Gastrocnemius medialis (tissue), 4 donors: Measurements from ENCODE around the gene PEAK3. TPM values are rescaled to one million over a fixed set of nuclear protein-coding genes. Genes with fewer than 3 reads are reported as not detected.

Source experiments
- ATAC-seq, 2 donors: fragments of 150-250 bp; one replicate each; pipeline ENCODE4 v1.9.1; 2016
- DNase-seq, 2 donors: peaks; one replicate each; pipeline ENCODE4 v3.0.0-alpha.2; 2019
- H3K27ac ChIP-seq, 4 donors: fragments of 200-600 bp; sonication (generic); 1 replicate in 1 of 4; 2 replicates in 3 of 4; pipeline ENCODE4 v1.5.1; 2016 to 2018; ENCODE audit warnings: mild to moderate bottlenecking in 2 of 4, moderate library complexity in 1 of 4
- H3K27me3 ChIP-seq, 3 donors: fragments of 200-600 bp; sonication (generic) in 2 of 3; 1 replicate in 1 of 3; 2 replicates in 2 of 3; pipeline versions ENCODE4 v1.5.1 to v1.6.0; 2016 to 2019; ENCODE audit warnings: mild to moderate bottlenecking in 1 of 3, moderate library complexity in 1 of 3
- H3K36me3 ChIP-seq, 2 donors: fragments of 200-600 bp; sonication (generic) in 1 of 2; one replicate each; pipeline ENCODE4 v1.5.1; 2017 to 2018
- H3K4me1 ChIP-seq, 2 donors: fragments of 200-600 bp; sonication (generic) in 1 of 2; one replicate each; pipeline ENCODE4 v1.5.1; 2016 to 2017; ENCODE audit warnings: mild to moderate bottlenecking in 2 of 2
- H3K4me3 ChIP-seq, 4 donors: fragments of 200-600 bp; sonication (generic) in 3 of 4; 1 replicate in 1 of 4; 2 replicates in 3 of 4; pipeline ENCODE4 v1.5.1; 2016 to 2019; ENCODE audit warnings: mild to moderate bottlenecking in 2 of 4
- H3K9me3 ChIP-seq, 3 donors: fragments of 200-600 bp; sonication (generic) in 2 of 3; 1 replicate in 1 of 3; 2 replicates in 2 of 3; pipeline ENCODE4 v1.5.1; 2016 to 2019
- POLR2A ChIP-seq, 2 donors: fragments of 450-650 bp; IDR thresholded peaks; one replicate each; pipeline ENCODE4 v1.6.1; 2017; ENCODE audit warnings: antibody characterized with exemption in 2 of 2, mild to moderate bottlenecking in 2 of 2, moderate library complexity in 2 of 2
- in situ Hi-C, 4 donors: fragments of 200-750 bp; cut with MboI; loops; one replicate each; pipeline versions ENCODE4 v1.15.0 to v1.8.0; 2017; ENCODE audit warnings: low sequenced_read_pairs in 4 of 4
- intact Hi-C: fragments of 100-400 bp; cut with DNase I; formaldehyde crosslinking; loops from one replicate; pipeline ENCODE4 v1.15.1; 2023; ENCODE audit warnings: low total_unique reads
- total RNA-seq, 4 donors: library from RNA; depleted of rRNA; stranded (reverse); fragments of >200 nt; gene quantifications; one replicate each; pipeline versions ENCODE4 v1.1.0 to v1.2.3, GENCODE V29; 2016
- TF ChIP-seq, protein P1 (sequence below), 5 experiments: fragments of 450-650 bp in 3 of 5; fragments of 200-600 bp in 2 of 5; sonication (generic) in 2 of 5; IDR thresholded peaks in 4 of 5; conservative IDR thresholded peaks in 1 of 5; 1 replicate in 4 of 5; 2 replicates in 1 of 5; pipeline ENCODE4 v1.5.1; 2016 to 2019; ENCODE audit warnings: antibody characterized with exemption in 5 of 5, mild to moderate bottlenecking in 3 of 5, moderate library complexity in 3 of 5

Gene PEAK3
- total RNA-seq, 4 donors from 2014 or later = 0.11 TPM; not detected in 3

DNA sequence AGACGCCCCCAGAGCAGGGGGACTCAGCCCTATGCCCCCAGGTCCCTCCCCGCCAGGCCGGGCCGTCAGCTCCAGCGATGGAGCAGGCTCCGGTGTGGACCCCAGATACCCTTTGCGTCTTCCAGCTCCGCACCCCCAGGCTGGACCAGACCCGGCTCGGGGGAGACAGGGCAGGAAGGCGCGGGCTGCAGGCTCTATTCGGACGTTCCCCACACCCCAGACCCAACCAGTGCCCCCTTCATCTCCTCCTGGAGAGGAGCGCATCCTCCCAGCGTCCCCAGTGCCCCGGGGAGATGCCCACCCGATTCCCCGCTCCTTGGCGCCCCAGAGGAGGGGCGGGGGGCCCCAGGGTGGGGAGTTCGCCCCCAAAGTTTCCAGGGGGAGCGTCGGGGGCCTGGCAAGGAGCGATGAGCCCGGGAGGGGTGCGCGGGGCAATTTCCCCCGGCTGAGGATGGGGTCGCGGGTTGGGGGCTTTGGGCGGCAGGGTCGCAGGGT lies 25.6 kb upstream of the PEAK3 start:
- no peak overlapping the region for H3K27ac ChIP-seq
- DNase-seq = no peak
- intact Hi-C loops = no loop called here
- H3K4me3 ChIP-seq = no peak overlapping the region
- no peaks in the 10 kb centered on the region for H3K9me3 ChIP-seq
- H3K4me1 ChIP-seq = peaks cover 0 to 4% of the 10 kb centered on the region in 2 donors
- in situ Hi-C loops = no loop called here
- no peaks in the 10 kb centered on the region for H3K36me3 ChIP-seq
- no peak for ATAC-seq
- peaks cover 22 to 27% (median 23%) of the 10 kb centered on the region in 3 donors for H3K27me3 ChIP-seq
- TF ChIP-seq, protein P1, sequence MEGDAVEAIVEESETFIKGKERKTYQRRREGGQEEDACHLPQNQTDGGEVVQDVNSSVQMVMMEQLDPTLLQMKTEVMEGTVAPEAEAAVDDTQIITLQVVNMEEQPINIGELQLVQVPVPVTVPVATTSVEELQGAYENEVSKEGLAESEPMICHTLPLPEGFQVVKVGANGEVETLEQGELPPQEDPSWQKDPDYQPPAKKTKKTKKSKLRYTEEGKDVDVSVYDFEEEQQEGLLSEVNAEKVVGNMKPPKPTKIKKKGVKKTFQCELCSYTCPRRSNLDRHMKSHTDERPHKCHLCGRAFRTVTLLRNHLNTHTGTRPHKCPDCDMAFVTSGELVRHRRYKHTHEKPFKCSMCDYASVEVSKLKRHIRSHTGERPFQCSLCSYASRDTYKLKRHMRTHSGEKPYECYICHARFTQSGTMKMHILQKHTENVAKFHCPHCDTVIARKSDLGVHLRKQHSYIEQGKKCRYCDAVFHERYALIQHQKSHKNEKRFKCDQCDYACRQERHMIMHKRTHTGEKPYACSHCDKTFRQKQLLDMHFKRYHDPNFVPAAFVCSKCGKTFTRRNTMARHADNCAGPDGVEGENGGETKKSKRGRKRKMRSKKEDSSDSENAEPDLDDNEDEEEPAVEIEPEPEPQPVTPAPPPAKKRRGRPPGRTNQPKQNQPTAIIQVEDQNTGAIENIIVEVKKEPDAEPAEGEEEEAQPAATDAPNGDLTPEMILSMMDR (IDR thresholded peaks at IDR 0.05 in 4 of 5, conservative IDR thresholded peaks at IDR 0.05 in 1 of 5) = no peak
- no peak for TF ChIP-seq POLR2A (IDR thresholded peaks at IDR 0.05)

DNA sequence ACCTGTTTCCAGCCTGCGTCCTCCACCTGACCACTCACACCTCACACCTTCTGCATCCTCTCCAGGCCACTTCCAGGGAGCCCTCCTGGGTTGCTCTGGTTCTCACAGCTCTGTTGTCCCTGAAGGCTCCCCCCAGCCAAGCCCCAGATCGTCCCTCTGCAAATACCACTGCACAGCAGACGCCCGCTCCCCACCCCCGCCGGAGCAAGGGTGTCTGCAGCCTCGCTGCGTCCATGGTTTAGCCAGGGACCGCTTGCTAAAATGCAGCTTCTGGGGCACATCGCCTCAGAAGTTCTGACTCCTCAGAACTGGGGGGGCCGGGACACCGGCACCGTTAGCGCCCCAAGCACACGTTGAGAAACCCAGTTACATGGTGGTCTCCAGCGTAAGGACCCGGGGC lies 25.0 kb upstream of the PEAK3 start:
- Histone ChIP-seq H3K36me3 (no peaks in the 10 kb centered on the region), H3K27me3 (peaks cover 20 to 25% (median 23%) of the 10 kb centered on the region in 3 donors), H3K27ac (no peak overlapping the region), H3K4me3 (no peak overlapping the region), H3K9me3 (no peaks in the 10 kb centered on the region), H3K4me1 (peaks cover 3 to 4% of the 10 kb centered on the region in 2 donors)
- ATAC-seq (no peak), DNase-seq (no peak)
- intact Hi-C loops (no loop called here), in situ Hi-C loops (no loop called here)
- TF ChIP-seq, protein P1 (IDR thresholded peaks at IDR 0.05 in 4 of 5, conservative IDR thresholded peaks at IDR 0.05 in 1 of 5) = no peak
- TF ChIP-seq POLR2A (IDR thresholded peaks at IDR 0.05) = no peak

DNA sequence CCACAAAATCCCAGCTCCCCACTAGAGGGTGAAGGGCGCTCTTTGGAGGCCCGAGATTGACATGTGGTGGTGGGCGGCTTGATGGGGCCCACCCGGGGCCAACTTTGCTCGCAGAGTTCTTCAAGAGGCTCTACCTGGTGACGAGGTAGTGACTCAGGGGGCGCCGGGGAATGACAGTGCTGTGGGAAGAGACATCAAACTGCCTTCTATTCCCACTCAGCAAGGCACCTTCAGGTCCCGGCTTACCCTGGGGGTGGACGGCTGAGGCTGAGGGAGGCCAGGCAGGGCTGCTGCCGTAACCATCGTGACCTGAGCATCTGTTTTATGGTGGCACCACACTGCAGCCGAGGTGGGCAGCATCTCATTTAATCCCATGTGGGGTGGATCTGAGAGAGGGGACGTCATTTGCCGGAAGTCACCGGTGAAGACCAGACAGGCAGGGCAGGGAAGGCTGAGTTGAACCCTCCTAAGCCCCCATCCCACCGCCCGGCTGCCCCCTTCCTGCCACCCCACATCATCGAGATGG lies 24.4 kb upstream of the PEAK3 start:
- no peak for DNase-seq
- Histone ChIP-seq H3K36me3 (no peaks in the 10 kb centered on the region), H3K4me1 (peaks cover 3 to 4% of the 10 kb centered on the region in 2 donors), H3K27me3 (peaks cover 20 to 25% (median 24%) of the 10 kb centered on the region in 3 donors), H3K9me3 (no peaks in the 10 kb centered on the region), H3K27ac (no peak overlapping the region), H3K4me3 (no peak overlapping the region)
- in situ Hi-C loops = no loop called here
- intact Hi-C loops = no loop called here
- no peak for TF ChIP-seq POLR2A (IDR thresholded peaks at IDR 0.05)
- TF ChIP-seq, protein P1 (IDR thresholded peaks at IDR 0.05 in 4 of 5, conservative IDR thresholded peaks at IDR 0.05 in 1 of 5) = no peak
- ATAC-seq = no peak

DNA sequence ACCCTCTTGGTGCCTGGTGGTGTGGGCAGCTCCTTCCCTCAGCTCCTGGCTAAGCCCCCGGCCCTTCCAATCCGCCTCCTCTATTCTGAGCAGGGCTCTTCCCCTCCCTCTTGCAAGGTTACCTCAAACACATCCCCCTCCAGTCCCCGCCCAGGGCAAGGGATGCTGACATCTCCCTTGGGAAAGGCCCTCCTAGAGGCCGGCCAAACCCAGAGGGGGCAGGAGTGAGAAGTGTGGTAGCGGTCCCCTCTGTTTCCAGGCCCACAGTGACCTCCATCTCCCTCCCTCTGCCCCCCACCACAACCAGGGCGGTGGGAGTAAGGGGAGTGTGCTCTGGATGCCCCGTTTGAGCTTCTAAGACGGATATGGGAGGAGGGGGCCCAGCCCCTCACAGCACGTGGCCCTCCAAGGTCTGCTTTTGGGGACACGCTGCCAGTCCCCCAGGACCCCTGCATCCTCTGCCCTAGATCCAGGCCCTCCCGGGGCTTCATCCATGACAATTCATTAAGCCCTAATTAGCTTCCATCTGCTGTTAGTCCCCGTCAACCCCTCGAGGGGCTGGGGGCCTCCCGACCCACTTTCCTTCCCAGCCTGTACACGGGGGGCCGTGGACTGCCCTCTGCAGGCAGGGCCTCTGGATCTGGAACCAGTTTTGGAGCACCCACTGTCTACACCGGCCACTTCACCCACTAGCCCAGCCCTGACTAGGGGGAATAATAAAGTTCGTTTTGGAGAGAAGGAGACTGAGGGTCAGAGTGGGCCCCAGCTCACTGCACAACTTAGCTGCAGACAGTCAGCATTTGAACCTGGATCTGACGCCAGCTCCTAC lies 23.7 kb upstream of the PEAK3 start:
- TF ChIP-seq POLR2A (IDR thresholded peaks at IDR 0.05) = no peak
- TF ChIP-seq, protein P1 (IDR thresholded peaks at IDR 0.05 in 4 of 5, conservative IDR thresholded peaks at IDR 0.05 in 1 of 5) = no peak
- Histone ChIP-seq H3K36me3 (no peaks in the 10 kb centered on the region), H3K4me1 (peaks cover 3 to 4% of the 10 kb centered on the region in 2 donors), H3K27me3 (peaks cover 23 to 25% (median 24%) of the 10 kb centered on the region in 3 donors), H3K9me3 (no peaks in the 10 kb centered on the region), H3K27ac (no peak overlapping the region), H3K4me3 (no peak overlapping the region)
- intact Hi-C loops (no loop called here), in situ Hi-C loops (no loop called here)
- no peak for DNase-seq
- no peak for ATAC-seq
